Fibroblast of lung (primary cell): ENCODE measurements around the gene PHTF2. TPM values are rescaled to one million over a fixed set of nuclear protein-coding genes. Genes with fewer than 3 reads are reported as not detected.

Source experiments
- DNase-seq, 2 donors: peaks; one replicate each; pipeline versions ENCODE4 v3.0.0 to v3.0.0-alpha.2; 2010; ENCODE audit warnings: low read depth in 2 of 2
- H2AFZ ChIP-seq: 2 replicates; pipeline ENCODE4 v1.5.1; 2012; ENCODE audit warnings: low read length, control low read depth, inconsistent platforms
- H3K27ac ChIP-seq: 2 replicates; pipeline ENCODE4 v1.5.1; 2011; ENCODE audit warnings: low read length, control low read depth; ENCODE audit not compliant: insufficient read depth
- H3K27me3 ChIP-seq: 2 replicates; pipeline ENCODE4 v1.5.1; 2011; ENCODE audit warnings: mild to moderate bottlenecking, low read length; ENCODE audit not compliant: control insufficient read depth, insufficient read depth
- H3K36me3 ChIP-seq: 2 replicates; pipeline ENCODE4 v1.5.1; 2011; ENCODE audit warnings: low read length; ENCODE audit not compliant: control insufficient read depth, insufficient read depth
- H3K4me1 ChIP-seq: 2 replicates; pipeline ENCODE4 v1.5.1; 2011; ENCODE audit warnings: low read length; ENCODE audit not compliant: control insufficient read depth, insufficient read depth; ENCODE audit errors: extremely low read depth
- H3K4me2 ChIP-seq: 2 replicates; pipeline ENCODE4 v1.5.1; 2011; ENCODE audit warnings: low read length, control low read depth; ENCODE audit not compliant: insufficient read depth; ENCODE audit errors: extremely low read depth
- H3K4me3 ChIP-seq, 4 experiments: fragments of 200-600 bp in 1 of 4; sonication (generic) in 1 of 4; replicated peaks in 1 of 4; 2 replicates each; pipeline ENCODE4 v1.5.1; 2011 to 2016; ENCODE audit warnings: low read length in 4 of 4, low read depth in 3 of 4, mild to moderate bottlenecking in 3 of 4, control low read depth in 2 of 4, inconsistent platforms in 1 of 4, mixed read lengths in 1 of 4; ENCODE audit not compliant: insufficient read depth in 1 of 4; ENCODE audit errors: control extremely low read depth in 1 of 4
- H3K79me2 ChIP-seq: 2 replicates; pipeline ENCODE4 v1.5.1; 2012; ENCODE audit warnings: mild to moderate bottlenecking, low read length, inconsistent platforms; ENCODE audit not compliant: control insufficient read depth, insufficient read depth
- H3K9ac ChIP-seq: 2 replicates; pipeline ENCODE4 v1.5.1; 2011; ENCODE audit warnings: mild to moderate bottlenecking, low read length, control low read depth; ENCODE audit not compliant: insufficient read depth
- H3K9me3 ChIP-seq: 2 replicates; pipeline ENCODE4 v1.5.1; 2012; ENCODE audit warnings: low read depth, low read length; ENCODE audit not compliant: control insufficient read depth, insufficient read depth
- H4K20me1 ChIP-seq: 2 replicates; pipeline ENCODE4 v1.5.1; 2011; ENCODE audit warnings: low read length; ENCODE audit not compliant: control insufficient read depth, insufficient read depth; ENCODE audit errors: extremely low read depth
- EZH2 ChIP-seq: IDR thresholded peaks from 2 replicates; pipeline ENCODE4 v1.5.1; 2012; ENCODE audit warnings: low read length, control low read depth, mild to moderate bottlenecking; ENCODE audit errors: missing control alignments
- polyA plus RNA-seq, 2 donors: library from polyadenylated mRNA; depleted of rRNA in 1 of 2; stranded (reverse) in 1 of 2; unstranded in 1 of 2; fragments of >200 nt; gene quantifications; 2 replicates each; pipeline ENCODE4 v1.2.1, GENCODE V29; 2011 to 2012; ENCODE audit warnings: missing spikeins in 1 of 2
- total RNA-seq: library from RNA; depleted of rRNA; stranded (reverse); fragments of >200 nt; gene quantifications from 2 replicates; pipeline ENCODE4 v1.2.1, GENCODE V29; 2014
- TF ChIP-seq, protein P1 (sequence below), 2 donors: IDR thresholded peaks in 1 of 2; conservative IDR thresholded peaks in 1 of 2; 1 replicate in 1 of 2; 2 replicates in 1 of 2; pipeline ENCODE4 v1.5.1; 2011 to 2012; ENCODE audit warnings: low read length in 2 of 2, control low read depth in 1 of 2, inconsistent platforms in 1 of 2, low read depth in 1 of 2, mild to moderate bottlenecking in 1 of 2

Gene PHTF2
- total and polyA plus RNA-seq, 2 donors (not counting 1 experiment from before 2014, with no cell fraction given): 25.9 to 64.4 TPM

DNA sequence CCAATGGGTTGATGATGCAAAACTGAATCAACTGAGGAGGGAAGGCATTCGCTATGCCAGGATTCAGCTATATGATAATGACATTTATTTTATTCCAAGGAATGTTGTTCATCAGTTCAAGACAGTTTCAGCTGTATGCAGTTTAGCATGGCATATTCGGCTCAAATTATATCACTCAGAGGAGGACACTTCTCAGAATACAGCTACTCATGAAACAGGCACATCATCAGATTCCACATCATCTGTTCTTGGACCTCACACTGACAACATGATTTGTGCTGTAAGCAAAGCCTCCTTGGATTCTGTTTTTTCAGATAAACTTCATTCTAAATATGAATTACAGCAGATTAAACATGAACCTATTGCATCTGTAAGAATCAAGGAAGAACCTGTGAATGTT lies 20.0 kb upstream of the PHTF2 start:
- no peak overlapping the region for H2AFZ ChIP-seq
- no peaks in the 10 kb centered on the region for H3K27me3 ChIP-seq
- H3K4me2 ChIP-seq: no peak overlapping the region
- no peak for TF ChIP-seq EZH2
- TF ChIP-seq, protein P1, sequence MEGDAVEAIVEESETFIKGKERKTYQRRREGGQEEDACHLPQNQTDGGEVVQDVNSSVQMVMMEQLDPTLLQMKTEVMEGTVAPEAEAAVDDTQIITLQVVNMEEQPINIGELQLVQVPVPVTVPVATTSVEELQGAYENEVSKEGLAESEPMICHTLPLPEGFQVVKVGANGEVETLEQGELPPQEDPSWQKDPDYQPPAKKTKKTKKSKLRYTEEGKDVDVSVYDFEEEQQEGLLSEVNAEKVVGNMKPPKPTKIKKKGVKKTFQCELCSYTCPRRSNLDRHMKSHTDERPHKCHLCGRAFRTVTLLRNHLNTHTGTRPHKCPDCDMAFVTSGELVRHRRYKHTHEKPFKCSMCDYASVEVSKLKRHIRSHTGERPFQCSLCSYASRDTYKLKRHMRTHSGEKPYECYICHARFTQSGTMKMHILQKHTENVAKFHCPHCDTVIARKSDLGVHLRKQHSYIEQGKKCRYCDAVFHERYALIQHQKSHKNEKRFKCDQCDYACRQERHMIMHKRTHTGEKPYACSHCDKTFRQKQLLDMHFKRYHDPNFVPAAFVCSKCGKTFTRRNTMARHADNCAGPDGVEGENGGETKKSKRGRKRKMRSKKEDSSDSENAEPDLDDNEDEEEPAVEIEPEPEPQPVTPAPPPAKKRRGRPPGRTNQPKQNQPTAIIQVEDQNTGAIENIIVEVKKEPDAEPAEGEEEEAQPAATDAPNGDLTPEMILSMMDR (conservative IDR thresholded peaks at IDR 0.05 in 1 of 2, IDR thresholded peaks at IDR 0.05 in 1 of 2; ENCODE audit: low read depth in 1 of 2, low read length in 2 of 2): no peak
- H3K27ac ChIP-seq: no peak overlapping the region
- H3K9ac ChIP-seq: no peak overlapping the region
- H3K9me3 ChIP-seq: no peaks in the 10 kb centered on the region
- DNase-seq: no peak
- H4K20me1 ChIP-seq: no peaks in the 10 kb centered on the region
- H3K79me2 ChIP-seq: no peaks in the 10 kb centered on the region
- H3K36me3 ChIP-seq: no peaks in the 10 kb centered on the region
- no peaks in the 10 kb centered on the region for H3K4me1 ChIP-seq
- H3K4me3 ChIP-seq: no peak overlapping the region

DNA sequence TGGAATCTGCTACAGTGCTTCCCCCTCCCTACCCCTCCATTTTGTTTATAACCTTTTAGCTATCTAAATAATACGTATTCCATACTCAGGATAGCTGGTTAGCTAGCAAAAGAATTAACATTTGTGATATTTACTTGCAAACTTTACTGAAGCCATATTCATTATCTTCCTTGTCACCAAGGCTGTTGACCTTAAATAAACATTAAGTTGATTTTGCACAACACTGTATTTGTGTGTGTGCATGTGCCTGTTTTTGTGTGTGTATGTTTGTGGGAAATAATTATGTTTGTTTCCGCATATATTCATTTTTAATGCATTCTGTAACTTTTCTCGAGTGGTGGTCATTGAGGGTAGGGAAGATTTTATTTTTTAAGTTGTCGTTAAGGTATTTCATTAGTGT lies 16.2 kb upstream of the PHTF2 start:
- Histone ChIP-seq H3K9me3 (no peaks in the 10 kb centered on the region), H4K20me1 (no peaks in the 10 kb centered on the region), H3K9ac (no peak overlapping the region), H3K79me2 (no peaks in the 10 kb centered on the region), H3K27me3 (no peaks in the 10 kb centered on the region), H3K27ac (no peak overlapping the region), H3K4me1 (no peaks in the 10 kb centered on the region), H3K4me3 (no peak overlapping the region), H3K36me3 (no peaks in the 10 kb centered on the region), H2AFZ (no peak overlapping the region), H3K4me2 (no peak overlapping the region)
- no peak for DNase-seq
- no peak for TF ChIP-seq EZH2
- TF ChIP-seq, protein P1 (conservative IDR thresholded peaks at IDR 0.05 in 1 of 2, IDR thresholded peaks at IDR 0.05 in 1 of 2; ENCODE audit: low read depth in 1 of 2, low read length in 2 of 2): no peak

DNA sequence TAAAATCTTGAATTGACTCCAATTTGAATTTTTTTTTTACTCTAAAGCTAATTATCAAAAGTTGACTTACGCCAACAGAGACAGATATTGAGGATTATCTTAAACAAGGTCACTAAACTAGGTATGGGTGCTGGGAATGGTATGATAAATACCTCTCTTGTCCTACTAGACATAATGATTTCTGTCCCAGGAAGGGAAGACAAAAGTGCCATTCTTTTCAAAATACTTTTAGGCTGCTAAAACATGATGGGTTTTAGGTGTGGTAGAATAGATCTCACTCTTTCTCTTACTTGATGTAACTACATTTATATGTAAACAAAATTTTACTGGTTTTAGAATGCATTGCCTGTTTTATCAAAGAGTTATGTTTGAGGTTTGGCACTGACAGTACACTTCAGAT lies 15.5 kb upstream of the PHTF2 start:
- no peak overlapping the region for H3K9ac ChIP-seq
- no peaks in the 10 kb centered on the region for H4K20me1 ChIP-seq
- H2AFZ ChIP-seq: no peak overlapping the region
- H3K4me2 ChIP-seq: no peak overlapping the region
- no peaks in the 10 kb centered on the region for H3K4me1 ChIP-seq
- no peak overlapping the region for H3K4me3 ChIP-seq
- no peaks in the 10 kb centered on the region for H3K36me3 ChIP-seq
- H3K9me3 ChIP-seq: no peaks in the 10 kb centered on the region
- H3K27me3 ChIP-seq: no peaks in the 10 kb centered on the region
- H3K27ac ChIP-seq: no peak overlapping the region
- TF ChIP-seq EZH2: no peak
- TF ChIP-seq, protein P1 (conservative IDR thresholded peaks at IDR 0.05 in 1 of 2, IDR thresholded peaks at IDR 0.05 in 1 of 2; ENCODE audit: low read depth in 1 of 2, low read length in 2 of 2): no peak
- peak in 1 of 2 donors; percentile 42 for DNase-seq
- no peaks in the 10 kb centered on the region for H3K79me2 ChIP-seq
